Effector memory CD8-positive, alpha-beta T cell (primary cell): ENCODE results near the gene CCDC116.
A peak's percentile ranks its signal among the peaks of the same experiment; 100 is the strongest.
"Not testable (repeated sequence)": the region's sequence is repeated elsewhere in the genome, so short reads cannot be mapped to it uniquely, and the experiment has no call there.

Experiments
- ATAC-seq: fragments of 150-1000 bp; cut with Tn5 transposase; replicated peaks from 2 replicates; pipeline ENCODE4 v1.10.0; 2021; ENCODE audit warnings: mild to moderate bottlenecking, moderate library complexity
- DNase-seq, 3 experiments: peaks; one replicate each; pipeline ENCODE4 v3.0.0; 2021
- H3K27ac Mint-ChIP-seq, 2 donors: one replicate each; pipeline ENCODE4 v1.8.0; 2022; ENCODE audit warnings: mild to moderate bottlenecking in 2 of 2, mixed read lengths in 2 of 2, moderate library complexity in 2 of 2
- H3K27me3 Mint-ChIP-seq, 2 donors: one replicate each; pipeline ENCODE4 v1.8.0; 2022; ENCODE audit warnings: mixed read lengths in 2 of 2
- H3K36me3 Mint-ChIP-seq: one replicate; pipeline ENCODE4 v1.8.0; 2022; ENCODE audit warnings: mild to moderate bottlenecking, moderate library complexity, mixed read lengths; ENCODE audit not compliant: insufficient read depth
- H3K4me1 Mint-ChIP-seq, 2 donors: one replicate each; pipeline ENCODE4 v1.8.0; 2022; ENCODE audit warnings: low read depth in 2 of 2, mixed read lengths in 2 of 2
- H3K4me3 Mint-ChIP-seq, 2 donors: one replicate each; pipeline ENCODE4 v1.8.0; 2022; ENCODE audit warnings: mild to moderate bottlenecking in 2 of 2, mixed read lengths in 2 of 2, moderate library complexity in 2 of 2
- H3K9me3 Mint-ChIP-seq, 2 donors: one replicate each; pipeline ENCODE4 v1.8.0; 2022; ENCODE audit warnings: mixed read lengths in 2 of 2

CCDC116 gene

GRCh38 chr22:21598302-21598701 lies 34.3 kb upstream of the CCDC116 start:
- Mint-ChIP-seq H3K9me3 (no peaks in the 10 kb centered on the region), H3K4me3 (peak overlapping the region in 1 of 2 donors; percentile 19), H3K4me1 (peaks cover 41 to 44% of the 10 kb centered on the region in 2 donors), H3K27ac (peak overlapping the region; percentile 6 to 9), H3K36me3 (peaks cover 43% of the 10 kb centered on the region), H3K27me3 (no peaks in the 10 kb centered on the region)
- DNase-seq: no peak
- no peak for ATAC-seq

- Mint-ChIP-seq H3K36me3 (peaks cover 41% of the 10 kb centered on the region), H3K4me1 (peaks cover 31 to 38% of the 10 kb centered on the region in 2 donors), H3K9me3 (no peaks in the 10 kb centered on the region), H3K27me3 (no peaks in the 10 kb centered on the region), H3K27ac (peak overlapping the region; percentile 44 to 64), H3K4me3 (peak overlapping the region in 1 of 2 donors; percentile 22)
- DNase-seq (no peak), ATAC-seq (no peak)
Observed at GRCh38 chr22:21599053-21599893, 33.3 kb upstream of the CCDC116 start.

- peaks cover 32 to 46% of the 10 kb centered on the region in 2 donors for H3K4me1 Mint-ChIP-seq
- ATAC-seq (no peak), DNase-seq (no peak)
- peaks cover 29% of the 10 kb centered on the region for H3K36me3 Mint-ChIP-seq
- H3K9me3 Mint-ChIP-seq: no peaks in the 10 kb centered on the region
- H3K27ac Mint-ChIP-seq: peak overlapping the region; percentile 87 to 91
- no peaks in the 10 kb centered on the region for H3K27me3 Mint-ChIP-seq
- no peak overlapping the region for H3K4me3 Mint-ChIP-seq
Observed at GRCh38 chr22:21602579-21602978, 30.0 kb upstream of the CCDC116 start.

GRCh38 chr22:21603973-21604372 lies 28.6 kb upstream of the CCDC116 start:
- DNase-seq (no peak), ATAC-seq (no peak)
- H3K27ac Mint-ChIP-seq: peak overlapping the region in 1 of 2 donors; percentile 87
- no peaks in the 10 kb centered on the region for H3K27me3 Mint-ChIP-seq
- H3K9me3 Mint-ChIP-seq: no peaks in the 10 kb centered on the region
- peaks cover 29% of the 10 kb centered on the region for H3K36me3 Mint-ChIP-seq
- peaks cover 26 to 40% of the 10 kb centered on the region in 2 donors for H3K4me1 Mint-ChIP-seq
- peak overlapping the region in 1 of 2 donors; percentile 27 for H3K4me3 Mint-ChIP-seq

- DNase-seq (no peak), ATAC-seq (no peak)
- Mint-ChIP-seq H3K4me3 (no peak overlapping the region), H3K27me3 (no peaks in the 10 kb centered on the region), H3K36me3 (peaks cover 26% of the 10 kb centered on the region), H3K27ac (peak overlapping the region; percentile 41 to 63), H3K4me1 (peaks cover 25 to 38% of the 10 kb centered on the region in 2 donors), H3K9me3 (no peaks in the 10 kb centered on the region)
Observed at GRCh38 chr22:21605887-21606564, 26.5 kb upstream of the CCDC116 start.

GRCh38 chr22:21606775-21607174 lies 25.8 kb upstream of the CCDC116 start:
- Mint-ChIP-seq H3K27ac (peak overlapping the region; percentile 63 to 75), H3K9me3 (no peaks in the 10 kb centered on the region), H3K36me3 (peaks cover 32% of the 10 kb centered on the region), H3K27me3 (no peaks in the 10 kb centered on the region), H3K4me3 (no peak overlapping the region), H3K4me1 (peaks cover 27 to 38% of the 10 kb centered on the region in 2 donors)
- DNase-seq (no peak), ATAC-seq (no peak)

- peaks cover 20 to 35% of the 10 kb centered on the region in 2 donors for H3K4me1 Mint-ChIP-seq
- DNase-seq, H3K27me3 Mint-ChIP-seq: not testable (repeated sequence)
Observed at GRCh38 chr22:21609556-21610157, 22.9 kb upstream of the CCDC116 start.

GRCh38 chr22:21611210-21611977 lies 21.2 kb upstream of the CCDC116 start:
- H3K4me1 Mint-ChIP-seq: peaks cover 12 to 30% of the 10 kb centered on the region in 2 donors
- peak overlapping the region; percentile 24 to 68 for H3K27ac Mint-ChIP-seq

More at GRCh38 chr22:21609556-21610157, 22.9 kb upstream of the CCDC116 start:
- not testable (repeated sequence) for H3K9me3 Mint-ChIP-seq, ATAC-seq, H3K4me3 Mint-ChIP-seq
- Mint-ChIP-seq H3K36me3 (peaks cover 43% of the 10 kb centered on the region), H3K27ac (peak overlapping the region in 1 of 2 donors; percentile 72)

GRCh38 chr22:21612858-21613257 lies 19.7 kb upstream of the CCDC116 start:
- ATAC-seq (no peak), DNase-seq (no peak)
- peaks cover 58% of the 10 kb centered on the region for H3K36me3 Mint-ChIP-seq
- no peak overlapping the region for H3K27ac Mint-ChIP-seq
- no peaks in the 10 kb centered on the region for H3K9me3 Mint-ChIP-seq
- peaks cover 9 to 29% of the 10 kb centered on the region in 2 donors for H3K4me1 Mint-ChIP-seq
- no peaks in the 10 kb centered on the region for H3K27me3 Mint-ChIP-seq
- no peak overlapping the region for H3K4me3 Mint-ChIP-seq

More at GRCh38 chr22:21611210-21611977, 21.2 kb upstream of the CCDC116 start:
- Mint-ChIP-seq H3K9me3 (no peaks in the 10 kb centered on the region), H3K4me3 (no peak overlapping the region), H3K36me3 (peaks cover 48% of the 10 kb centered on the region), H3K27me3 (no peaks in the 10 kb centered on the region)
- no peak for DNase-seq
- no peak for ATAC-seq

- Mint-ChIP-seq H3K27me3 (no peaks in the 10 kb centered on the region), H3K4me1 (peaks cover 9 to 29% of the 10 kb centered on the region in 2 donors), H3K9me3 (no peaks in the 10 kb centered on the region), H3K27ac (peak overlapping the region in 1 of 2 donors; percentile 67), H3K4me3 (no peak overlapping the region), H3K36me3 (peaks cover 62% of the 10 kb centered on the region)
- ATAC-seq: no peak
- no peak for DNase-seq
Observed at GRCh38 chr22:21613553-21614233, 18.9 kb upstream of the CCDC116 start.

- H3K27ac Mint-ChIP-seq: no peak overlapping the region
- no peaks in the 10 kb centered on the region for H3K27me3 Mint-ChIP-seq
- no peak overlapping the region for H3K4me3 Mint-ChIP-seq
Observed at GRCh38 chr22:21615731-21616130, 16.8 kb upstream of the CCDC116 start.

GRCh38 chr22:21617337-21617736 lies 15.2 kb upstream of the CCDC116 start:
- not testable (repeated sequence) for H3K4me3 Mint-ChIP-seq, DNase-seq, H3K9me3 Mint-ChIP-seq, H3K27me3 Mint-ChIP-seq, ATAC-seq
- Mint-ChIP-seq H3K27ac (peak overlapping the region; percentile 77 to 83), H3K4me1 (peaks cover 13 to 36% of the 10 kb centered on the region in 2 donors), H3K36me3 (peaks cover 63% of the 10 kb centered on the region)

More at GRCh38 chr22:21615731-21616130, 16.8 kb upstream of the CCDC116 start:
- Mint-ChIP-seq H3K9me3 (no peaks in the 10 kb centered on the region), H3K36me3 (peaks cover 70% of the 10 kb centered on the region), H3K4me1 (peaks cover 13 to 31% of the 10 kb centered on the region in 2 donors)
- DNase-seq (no peak), ATAC-seq (no peak)
